ENCODE data around the gene OSMR. TPM values are rescaled to one million over a fixed set of nuclear protein-coding genes. Genes with fewer than 3 reads are reported as not detected.

OSMR gene
- total and polyA plus RNA-seq, 2 of the 13 experiments (the other 11 are each of a cell fraction or from before 2014, with no cell fraction given) = 21.3 to 86.5 TPM

DNA sequence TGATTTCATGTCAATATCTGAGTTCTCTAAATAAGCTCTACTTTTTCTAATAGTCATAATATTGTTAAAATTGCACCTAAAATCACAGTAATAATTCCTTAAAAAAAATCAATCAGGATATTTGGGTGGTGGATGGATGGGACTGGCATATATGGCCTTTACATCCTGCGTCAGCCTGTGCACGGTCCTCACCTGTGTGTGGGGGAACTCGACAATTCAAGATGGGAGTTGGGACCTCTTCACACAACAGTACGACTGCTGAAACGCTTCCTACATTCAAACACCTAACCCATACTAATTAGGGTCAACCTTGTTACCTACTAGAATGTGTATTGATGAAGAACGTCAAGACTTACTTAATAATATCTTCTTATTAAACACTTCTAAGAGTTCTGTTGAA lies 90.5 kb downstream of the OSMR start:
- TF ChIP-seq ZBTB7A (CRISPR knock-in tag; IDR thresholded peaks at IDR 0.05) (no peak), ZNF34 (CRISPR knock-in tag; IDR thresholded peaks at IDR 0.05; ENCODE audit: borderline replicate concordance) (no peak), POLR2G (IDR thresholded peaks at IDR 0.05; ENCODE audit: low read depth, low read length) (0 out of 2 replicates have a peak, but pooled peaks have one; percentile 30), ZNF749 (CRISPR knock-in tag; IDR thresholded peaks at IDR 0.05; ENCODE audit: borderline replicate concordance) (no peak), RBM22 (optimal IDR thresholded peaks at IDR 0.05; ENCODE audit: low read length) (peak; percentile 93), HOXA9 (CRISPR knock-in tag; IDR thresholded peaks at IDR 0.05; ENCODE audit: borderline replicate concordance) (no peak), ZKSCAN5 (CRISPR knock-in tag; IDR thresholded peaks at IDR 0.05) (no peak), HNRNPUL1 (IDR thresholded peaks at IDR 0.05; ENCODE audit: low read depth, low read length) (no peak), ADNP (CRISPR knock-in tag; IDR thresholded peaks at IDR 0.05) (no peak), SIX4 (CRISPR knock-in tag; IDR thresholded peaks at IDR 0.05) (no peak), POGZ (CRISPR knock-in tag; IDR thresholded peaks at IDR 0.05) (no peak)
- TF ChIP-seq, protein P1, sequence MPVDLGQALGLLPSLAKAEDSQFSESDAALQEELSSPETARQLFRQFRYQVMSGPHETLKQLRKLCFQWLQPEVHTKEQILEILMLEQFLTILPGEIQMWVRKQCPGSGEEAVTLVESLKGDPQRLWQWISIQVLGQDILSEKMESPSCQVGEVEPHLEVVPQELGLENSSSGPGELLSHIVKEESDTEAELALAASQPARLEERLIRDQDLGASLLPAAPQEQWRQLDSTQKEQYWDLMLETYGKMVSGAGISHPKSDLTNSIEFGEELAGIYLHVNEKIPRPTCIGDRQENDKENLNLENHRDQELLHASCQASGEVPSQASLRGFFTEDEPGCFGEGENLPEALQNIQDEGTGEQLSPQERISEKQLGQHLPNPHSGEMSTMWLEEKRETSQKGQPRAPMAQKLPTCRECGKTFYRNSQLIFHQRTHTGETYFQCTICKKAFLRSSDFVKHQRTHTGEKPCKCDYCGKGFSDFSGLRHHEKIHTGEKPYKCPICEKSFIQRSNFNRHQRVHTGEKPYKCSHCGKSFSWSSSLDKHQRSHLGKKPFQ (CRISPR knock-in tag; IDR thresholded peaks at IDR 0.05; ENCODE audit: insufficient replicate concordance) = no peak
- TF ChIP-seq, protein P2, sequence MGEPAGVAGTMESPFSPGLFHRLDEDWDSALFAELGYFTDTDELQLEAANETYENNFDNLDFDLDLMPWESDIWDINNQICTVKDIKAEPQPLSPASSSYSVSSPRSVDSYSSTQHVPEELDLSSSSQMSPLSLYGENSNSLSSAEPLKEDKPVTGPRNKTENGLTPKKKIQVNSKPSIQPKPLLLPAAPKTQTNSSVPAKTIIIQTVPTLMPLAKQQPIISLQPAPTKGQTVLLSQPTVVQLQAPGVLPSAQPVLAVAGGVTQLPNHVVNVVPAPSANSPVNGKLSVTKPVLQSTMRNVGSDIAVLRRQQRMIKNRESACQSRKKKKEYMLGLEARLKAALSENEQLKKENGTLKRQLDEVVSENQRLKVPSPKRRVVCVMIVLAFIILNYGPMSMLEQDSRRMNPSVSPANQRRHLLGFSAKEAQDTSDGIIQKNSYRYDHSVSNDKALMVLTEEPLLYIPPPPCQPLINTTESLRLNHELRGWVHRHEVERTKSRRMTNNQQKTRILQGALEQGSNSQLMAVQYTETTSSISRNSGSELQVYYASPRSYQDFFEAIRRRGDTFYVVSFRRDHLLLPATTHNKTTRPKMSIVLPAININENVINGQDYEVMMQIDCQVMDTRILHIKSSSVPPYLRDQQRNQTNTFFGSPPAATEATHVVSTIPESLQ (CRISPR knock-in tag; conservative IDR thresholded peaks at IDR 0.05) = no peak
- TF ChIP-seq, protein P3, sequence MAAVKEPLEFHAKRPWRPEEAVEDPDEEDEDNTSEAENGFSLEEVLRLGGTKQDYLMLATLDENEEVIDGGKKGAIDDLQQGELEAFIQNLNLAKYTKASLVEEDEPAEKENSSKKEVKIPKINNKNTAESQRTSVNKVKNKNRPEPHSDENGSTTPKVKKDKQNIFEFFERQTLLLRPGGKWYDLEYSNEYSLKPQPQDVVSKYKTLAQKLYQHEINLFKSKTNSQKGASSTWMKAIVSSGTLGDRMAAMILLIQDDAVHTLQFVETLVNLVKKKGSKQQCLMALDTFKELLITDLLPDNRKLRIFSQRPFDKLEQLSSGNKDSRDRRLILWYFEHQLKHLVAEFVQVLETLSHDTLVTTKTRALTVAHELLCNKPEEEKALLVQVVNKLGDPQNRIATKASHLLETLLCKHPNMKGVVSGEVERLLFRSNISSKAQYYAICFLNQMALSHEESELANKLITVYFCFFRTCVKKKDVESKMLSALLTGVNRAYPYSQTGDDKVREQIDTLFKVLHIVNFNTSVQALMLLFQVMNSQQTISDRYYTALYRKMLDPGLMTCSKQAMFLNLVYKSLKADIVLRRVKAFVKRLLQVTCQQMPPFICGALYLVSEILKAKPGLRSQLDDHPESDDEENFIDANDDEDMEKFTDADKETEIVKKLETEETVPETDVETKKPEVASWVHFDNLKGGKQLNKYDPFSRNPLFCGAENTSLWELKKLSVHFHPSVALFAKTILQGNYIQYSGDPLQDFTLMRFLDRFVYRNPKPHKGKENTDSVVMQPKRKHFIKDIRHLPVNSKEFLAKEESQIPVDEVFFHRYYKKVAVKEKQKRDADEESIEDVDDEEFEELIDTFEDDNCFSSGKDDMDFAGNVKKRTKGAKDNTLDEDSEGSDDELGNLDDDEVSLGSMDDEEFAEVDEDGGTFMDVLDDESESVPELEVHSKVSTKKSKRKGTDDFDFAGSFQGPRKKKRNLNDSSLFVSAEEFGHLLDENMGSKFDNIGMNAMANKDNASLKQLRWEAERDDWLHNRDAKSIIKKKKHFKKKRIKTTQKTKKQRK (IDR thresholded peaks at IDR 0.05; ENCODE audit: low read length) = no peak
- no peak for FAIRE-seq
- Histone ChIP-seq H3K4me3 (replicated peaks in 1 of 3; ENCODE audit: insufficient read depth in 1 of 3, low read depth in 2 of 3, low read length in 3 of 3) (no peak overlapping the region), H3K79me2 (ENCODE audit: insufficient read depth, low read length) (no peaks in the 10 kb centered on the region), H3K27ac (ENCODE audit: extremely low read length, insufficient read depth, low read length) (no peak overlapping the region), H3K4me2 (ENCODE audit: low read depth, low read length) (no peak overlapping the region), H4K20me1 (ENCODE audit: insufficient read depth, low read length) (no peaks in the 10 kb centered on the region), H3K36me3 (replicated peaks in 1 of 2; ENCODE audit: control insufficient read depth in 1 of 2, insufficient read depth in 2 of 2, low read length in 2 of 2) (peaks cover 2 to 27% of the 10 kb centered on the region in 2 experiments; a peak in 3 of 5 replicates), H3K9me3 (ENCODE audit: low read length) (no peaks in the 10 kb centered on the region), H3K4me1 (ENCODE audit: insufficient read depth, low read length) (no peaks in the 10 kb centered on the region), H3K9ac (ENCODE audit: insufficient read depth, low read depth, low read length) (no peak overlapping the region), H3K27me3 (ENCODE audit: control insufficient read depth in 1 of 2, insufficient read depth in 2 of 2, low read length in 2 of 2) (no peaks in the 10 kb centered on the region), H2AFZ (ENCODE audit: low read length) (no peak overlapping the region)
- CTCF ChIA-PET (ENCODE audit: low intra/inter-chr PET ratio, low total read pairs) = no interaction called here
- intact Hi-C loops (cut with micrococcal nuclease; ENCODE audit: unreplicated experiment) = no loop called here
- ATAC-seq = no peak
- 97% methylated on average over 6 of the region's 6 CpGs for WGBS (ENCODE audit: low lambda C conversion rate)
- in situ Hi-C loops (cut with HindIII; ENCODE audit: extremely low pct_ligation_motif_present, low pct_unique_long_range_greater_than_20kb) = no loop called here
- POLR2A ChIA-PET = no interaction called here
- no TSS peak for BruUV-seq (replicated peaks)
- no peak for DNase-seq (ENCODE audit: low spot score)
